GM21529 (cell line): ENCODE data around the gene ANG.
"Not testable (repeated sequence)": the region's sequence is repeated elsewhere in the genome, so short reads cannot be mapped to it uniquely, and the experiment has no call there.

Experiments used
- ATAC-seq: cut with Tn5 transposase; IDR thresholded peaks from one replicate; pipeline ENCODE4 v1.9.1; 2021; ENCODE audit not compliant: unreplicated experiment

ANG gene

DNA sequence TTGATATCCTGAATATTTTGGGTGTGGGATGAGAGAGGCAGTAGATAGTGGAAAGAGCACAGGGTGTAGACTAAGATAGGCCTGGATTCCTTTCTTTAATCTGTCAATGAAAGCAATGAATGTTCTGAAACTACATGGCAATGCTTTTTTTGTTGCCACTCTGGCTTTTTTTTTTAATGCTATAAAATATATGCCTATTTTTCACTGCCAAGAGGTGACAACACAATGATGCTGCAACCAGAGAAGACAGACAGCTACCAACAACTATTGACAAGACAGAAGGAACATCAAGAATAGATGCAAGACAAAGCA, 9.4 kb downstream of the ANG start:
- ATAC-seq, result no peak

DNA sequence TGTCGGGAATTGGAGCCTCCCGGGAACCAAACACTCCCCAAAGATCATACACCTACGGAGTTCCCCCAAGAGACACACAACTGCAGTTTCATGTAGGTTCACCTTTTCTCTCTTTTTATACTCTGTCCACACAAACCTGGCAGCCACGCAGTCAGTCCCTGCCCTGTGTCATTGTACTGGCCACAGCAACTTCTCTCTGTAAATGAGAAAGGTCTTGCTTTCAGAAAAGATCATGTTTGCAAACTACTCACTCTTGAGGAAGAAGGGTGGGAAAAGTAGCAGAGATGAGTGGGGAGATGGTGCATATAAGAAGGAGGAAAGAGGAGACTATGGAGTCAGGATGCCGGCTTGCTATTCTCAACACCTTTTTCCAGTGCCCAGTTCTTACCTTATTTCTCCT, 10.4 kb downstream of the ANG start:
- ATAC-seq, result no peak

DNA sequence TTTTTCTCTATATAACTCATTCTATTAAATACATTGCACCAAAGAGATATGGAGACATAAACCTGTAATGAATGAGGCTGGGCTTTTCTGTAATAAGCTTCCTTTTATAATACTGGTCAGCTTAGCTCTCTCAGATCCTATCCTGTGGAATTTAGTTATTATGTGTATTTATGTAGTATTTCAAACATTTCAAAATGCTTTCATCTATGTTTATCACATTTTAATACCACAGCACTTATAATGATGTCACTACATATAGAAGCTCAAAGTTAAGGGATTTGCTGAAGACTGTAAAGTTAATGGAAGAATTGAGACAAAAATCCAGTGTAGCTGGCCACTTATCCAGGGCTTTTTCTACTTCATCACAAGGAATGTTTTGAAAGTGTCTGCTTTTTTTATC, 11.4 kb downstream of the ANG start:
- ATAC-seq, result no peak

DNA sequence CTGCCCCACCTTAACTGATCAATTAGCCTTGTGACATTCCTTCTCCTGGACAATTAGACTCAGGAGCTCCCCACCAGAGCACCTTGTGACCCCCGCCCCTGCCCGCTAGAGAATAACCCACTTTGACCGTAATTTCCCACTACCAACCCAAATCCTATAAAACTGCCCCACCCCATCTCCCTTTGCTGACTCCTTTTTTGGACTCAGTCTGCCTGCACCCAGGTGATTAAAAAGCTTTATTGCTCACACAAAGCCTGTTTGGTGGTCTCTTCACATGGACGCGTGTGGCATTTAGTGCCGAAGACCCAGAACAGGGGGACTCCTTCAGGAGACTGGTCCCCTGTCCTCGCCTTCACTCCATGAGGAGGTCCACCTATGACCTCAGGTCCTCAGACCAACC, 12.4 kb downstream of the ANG start:
- ATAC-seq, result not testable (repeated sequence)

DNA sequence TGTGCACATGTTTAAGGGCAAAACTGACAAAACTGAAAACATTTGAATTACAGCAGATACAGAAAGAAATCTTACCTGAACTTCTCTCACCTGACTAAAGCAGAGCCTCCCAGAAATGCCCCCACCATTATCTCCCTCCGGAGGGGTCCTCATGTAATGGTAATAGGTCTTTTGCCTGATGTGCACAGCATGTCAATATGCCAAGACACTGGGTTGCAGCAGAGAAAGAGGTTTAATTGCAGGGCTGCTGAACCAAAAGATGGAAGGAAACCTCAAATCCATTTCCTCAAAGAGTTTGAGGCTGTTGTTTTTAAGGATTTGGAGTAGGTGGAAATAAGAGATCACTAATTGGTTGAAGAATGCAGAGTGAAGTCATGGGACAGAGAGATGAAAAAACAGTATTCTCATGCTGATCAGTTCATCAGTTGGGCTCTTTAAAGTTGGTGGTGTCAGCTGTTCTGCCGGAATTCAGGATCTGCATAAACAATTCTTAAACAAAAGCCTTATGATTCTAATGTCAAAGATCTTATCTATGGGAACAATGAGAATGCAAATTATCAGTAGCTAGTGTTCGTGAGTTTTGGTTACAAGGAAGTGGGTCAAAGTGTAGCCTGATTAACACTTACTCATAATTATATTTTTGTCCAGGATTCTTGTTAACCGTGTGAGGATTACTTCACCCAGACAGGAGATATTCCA, 18.2 kb downstream of the ANG start:
- no peak for ATAC-seq

DNA sequence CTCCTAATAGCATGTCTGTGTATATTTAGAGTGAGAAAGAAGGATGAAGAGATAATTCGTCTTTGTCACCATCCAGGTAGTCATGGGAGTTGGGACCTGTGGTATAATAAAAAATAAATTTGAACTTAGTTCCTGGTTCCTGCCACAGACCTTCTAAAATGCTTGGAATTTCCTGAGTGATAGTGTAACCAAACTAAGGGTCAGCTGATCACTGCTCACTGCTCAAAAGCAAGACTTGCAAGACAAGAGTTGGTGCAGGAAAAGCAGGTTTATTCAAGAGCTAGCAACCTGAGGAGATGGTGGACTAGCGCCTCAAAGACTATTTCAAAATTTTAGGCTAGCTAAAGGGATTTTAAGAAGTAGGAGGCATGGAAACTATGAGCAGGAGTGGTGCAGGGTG, 19.1 kb downstream of the ANG start:
- ATAC-seq, result no peak

DNA sequence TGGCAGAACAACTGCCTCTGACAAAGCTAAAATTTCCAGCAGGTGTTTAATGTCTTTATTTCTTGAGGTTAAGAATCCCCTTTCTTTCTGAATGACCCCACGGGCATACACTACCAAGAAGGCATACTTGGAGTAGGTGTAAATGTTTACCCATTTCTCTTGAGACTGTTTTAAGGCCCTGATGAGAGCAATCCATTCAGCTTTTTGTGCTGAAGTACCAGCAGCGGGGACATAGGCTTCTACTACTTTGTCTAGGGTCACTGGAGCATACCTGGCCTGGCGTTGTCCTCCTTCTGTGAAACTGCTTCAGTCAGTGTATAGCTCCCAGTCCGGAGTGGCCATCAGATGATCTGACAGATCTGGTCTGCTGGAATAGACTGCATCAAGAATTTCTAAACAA, 22.7 kb downstream of the ANG start:
- no peak for ATAC-seq

DNA sequence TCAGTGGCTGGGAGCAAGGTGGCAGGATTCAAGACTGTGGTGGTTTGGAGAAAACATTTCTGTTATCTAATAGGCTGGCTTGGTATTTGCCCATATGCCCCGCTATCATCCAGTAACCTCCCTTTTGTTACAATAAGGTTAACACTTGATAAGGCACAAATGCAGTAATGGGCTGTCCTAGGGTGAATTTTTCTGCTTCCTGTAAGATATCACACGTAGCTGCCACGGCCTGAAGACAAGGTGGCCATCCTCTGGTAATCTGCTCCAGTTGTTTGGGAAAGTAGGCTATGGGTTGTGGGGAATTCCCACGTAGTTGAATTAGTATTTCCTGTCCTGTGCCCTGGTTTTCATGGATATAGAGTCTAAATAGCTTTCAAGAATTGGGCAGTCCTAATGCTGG, 23.1 kb downstream of the ANG start:
- no peak for ATAC-seq

DNA sequence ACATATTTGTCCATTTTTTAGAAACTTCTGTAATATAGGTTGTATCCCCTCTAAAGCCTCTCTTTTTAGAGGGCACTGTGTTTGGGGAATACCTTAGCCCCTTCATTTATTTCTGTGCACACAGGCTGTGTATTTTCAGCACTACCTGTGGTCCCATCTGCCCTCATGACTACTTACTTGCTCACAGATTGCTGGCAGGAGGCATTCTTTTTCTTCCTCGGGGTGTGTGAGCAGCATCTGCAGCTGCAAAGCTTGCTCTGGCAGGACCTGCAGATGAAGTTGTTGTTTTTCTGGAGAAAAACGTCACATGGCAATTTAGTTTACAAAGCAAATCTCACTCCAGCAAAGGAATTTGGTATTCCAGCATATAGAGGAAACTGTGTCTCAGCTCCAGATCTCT, 24.3 kb downstream of the ANG start:
- no peak for ATAC-seq

DNA sequence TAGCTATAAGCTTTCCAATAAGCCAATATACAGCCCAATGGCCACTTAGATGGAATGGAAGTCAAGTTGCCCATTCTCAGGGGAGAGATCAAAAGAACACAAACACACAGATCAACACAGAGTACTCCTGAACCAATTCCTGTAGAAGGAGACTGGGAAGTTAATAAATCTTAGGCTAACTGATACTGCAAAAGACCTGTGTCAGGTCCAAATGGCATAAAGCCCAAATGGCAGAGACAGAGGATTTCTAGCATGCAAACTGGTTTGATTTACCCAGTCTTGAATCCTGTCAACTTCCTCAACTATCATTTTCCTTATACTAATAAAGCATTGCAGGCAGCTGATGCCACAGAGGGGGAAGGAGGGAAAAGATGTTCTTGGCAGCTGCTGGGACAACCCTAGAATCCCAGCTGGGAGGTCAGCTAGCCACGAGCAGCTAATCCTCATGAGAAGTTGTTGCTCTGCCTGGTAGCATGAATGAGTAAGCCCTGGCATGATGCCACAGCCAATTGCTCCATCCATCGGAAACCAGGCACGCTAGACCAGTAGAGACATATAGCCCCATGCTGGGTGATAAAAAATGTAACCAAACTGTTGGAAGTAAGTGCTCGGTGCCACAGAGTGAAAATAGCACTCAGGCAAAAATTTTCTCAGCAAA, 26.2 kb downstream of the ANG start:
- ATAC-seq, result no peak

DNA sequence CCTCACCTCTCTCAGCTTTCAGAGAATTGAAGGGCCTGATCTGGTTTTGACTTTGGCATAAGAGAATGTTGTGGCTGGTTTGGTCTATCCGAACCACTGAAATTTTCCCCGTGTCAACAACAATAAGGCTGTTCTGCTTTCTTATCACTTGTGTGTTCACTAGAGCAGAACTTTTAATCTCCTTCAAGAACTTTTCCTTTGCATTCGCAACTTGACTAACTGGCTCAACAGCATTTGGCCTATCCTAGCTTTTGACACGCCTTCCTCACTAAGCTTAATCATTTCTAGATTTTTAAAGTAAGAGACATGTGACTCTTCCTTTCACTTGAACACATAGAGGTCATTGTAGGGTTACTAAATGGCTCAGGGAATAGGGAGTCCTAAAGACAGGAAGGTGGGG, 31.2 kb downstream of the ANG start:
- ATAC-seq, result no peak

DNA sequence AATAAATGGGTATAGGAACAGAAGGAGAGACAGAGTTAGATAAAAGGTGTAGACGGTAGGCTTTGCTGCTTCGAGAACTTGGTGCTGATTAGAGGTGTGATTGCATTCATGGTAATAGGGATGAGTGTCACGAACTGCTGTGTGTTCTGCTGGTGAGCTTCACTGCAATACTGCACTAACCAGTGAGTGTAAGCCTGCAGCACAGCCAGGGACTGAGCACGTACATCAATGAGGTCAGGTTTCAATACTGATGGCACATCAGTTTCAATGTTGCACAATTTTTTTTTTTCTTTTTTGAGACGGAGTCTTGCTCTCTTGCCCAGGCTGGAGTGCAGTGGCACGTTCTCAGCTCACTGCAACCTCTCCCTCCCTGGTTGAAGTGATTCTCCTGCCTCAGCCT, 32.2 kb downstream of the ANG start:
- ATAC-seq, result no peak

DNA sequence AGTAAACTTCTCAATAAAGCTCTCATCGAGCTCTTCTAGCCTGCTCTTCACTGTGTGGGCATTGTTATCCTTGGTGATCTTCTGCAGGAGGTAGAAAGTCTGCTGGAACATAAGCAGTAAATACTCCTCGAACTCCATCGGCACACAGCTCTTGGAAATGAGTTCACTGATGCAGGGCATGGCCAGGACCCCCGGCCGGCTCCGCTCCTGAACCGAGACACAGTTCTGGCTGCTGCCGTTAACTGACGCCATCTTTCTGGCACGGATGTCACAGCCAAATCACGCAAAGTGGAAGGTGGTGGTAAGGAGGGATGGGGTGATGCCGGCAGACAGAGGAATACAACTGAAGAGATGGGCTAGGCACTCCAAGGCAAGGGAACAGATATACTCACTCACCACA, 33.5 kb downstream of the ANG start:
- ATAC-seq, result no peak

DNA sequence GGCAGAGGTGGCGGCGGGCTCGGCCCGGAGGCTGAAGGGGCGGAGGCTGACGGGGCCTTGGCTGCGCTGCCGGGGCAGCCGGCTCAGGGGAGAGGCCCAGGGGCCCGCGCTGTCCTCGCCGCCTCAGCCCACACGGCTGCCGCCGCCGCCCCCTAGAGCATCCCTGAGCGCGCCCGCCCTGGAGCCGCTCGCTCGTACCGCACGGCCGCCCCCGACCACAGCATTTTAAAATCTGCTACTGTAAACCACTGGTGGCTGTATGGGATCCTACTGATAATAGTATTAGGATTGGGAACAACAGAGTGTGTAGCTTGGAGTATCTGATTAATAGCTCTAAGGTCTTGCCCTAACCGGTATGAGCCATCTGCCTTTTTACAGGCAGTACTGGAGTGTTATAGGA, 34.9 kb downstream of the ANG start:
- ATAC-seq, result no peak

DNA sequence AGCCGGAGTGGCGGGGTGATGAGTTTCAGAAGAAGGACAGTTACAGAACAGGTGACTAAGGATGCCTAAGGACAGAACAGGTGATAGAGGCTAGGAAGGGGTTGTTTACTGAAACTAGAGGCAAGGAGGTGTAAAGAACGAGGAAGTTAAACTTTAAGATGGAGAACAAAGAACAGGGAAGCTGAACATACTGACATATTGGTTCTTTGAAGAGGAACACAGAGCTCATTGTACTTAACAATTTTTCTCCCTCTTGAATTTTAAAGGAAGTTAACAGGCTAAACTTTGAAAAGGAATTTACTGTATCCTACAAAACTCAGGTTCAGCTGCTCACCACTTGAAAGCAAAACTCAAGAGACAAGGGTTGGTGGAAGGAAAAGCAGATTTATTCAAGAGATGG, 37.6 kb downstream of the ANG start:
- ATAC-seq, result not testable (repeated sequence)

DNA sequence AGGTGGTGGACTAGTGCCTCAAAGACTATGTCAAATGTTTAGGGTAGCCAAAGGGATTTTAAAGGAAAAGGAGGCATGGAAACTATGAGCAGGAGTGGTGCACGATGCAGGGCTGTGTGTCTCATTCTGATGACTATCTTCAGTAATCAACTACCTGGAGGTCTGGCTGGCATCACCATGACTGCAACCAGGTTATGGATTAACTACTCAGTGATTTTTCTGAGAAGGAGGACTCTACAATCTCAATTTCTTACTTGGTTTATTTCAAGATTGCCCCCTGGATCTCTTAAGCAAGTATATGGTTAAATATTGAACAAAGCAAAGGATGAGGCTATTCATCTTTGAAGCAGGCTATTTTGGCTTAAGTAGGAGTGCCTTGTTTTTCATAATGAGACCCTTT, 38.0 kb downstream of the ANG start:
- ATAC-seq, result no peak

DNA sequence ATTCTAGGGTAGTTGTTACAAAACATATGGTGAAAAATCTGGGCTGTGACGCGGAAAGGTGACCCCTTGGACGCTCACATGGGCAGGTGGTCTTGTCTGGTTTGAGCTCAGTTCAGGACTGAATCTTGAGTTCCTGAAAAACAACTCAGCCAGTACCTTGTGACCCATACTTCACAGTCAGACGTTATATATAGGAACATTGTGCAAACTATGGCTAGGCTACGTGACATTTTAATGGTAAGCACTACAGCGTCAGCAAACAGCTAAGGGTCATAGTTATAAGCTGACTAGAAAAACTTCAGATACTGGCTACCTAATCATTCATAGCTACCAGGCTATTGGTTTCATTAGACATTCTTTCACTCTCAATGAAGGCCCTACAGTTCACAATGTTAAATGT, 42.3 kb downstream of the ANG start:
- ATAC-seq, result no peak

DNA sequence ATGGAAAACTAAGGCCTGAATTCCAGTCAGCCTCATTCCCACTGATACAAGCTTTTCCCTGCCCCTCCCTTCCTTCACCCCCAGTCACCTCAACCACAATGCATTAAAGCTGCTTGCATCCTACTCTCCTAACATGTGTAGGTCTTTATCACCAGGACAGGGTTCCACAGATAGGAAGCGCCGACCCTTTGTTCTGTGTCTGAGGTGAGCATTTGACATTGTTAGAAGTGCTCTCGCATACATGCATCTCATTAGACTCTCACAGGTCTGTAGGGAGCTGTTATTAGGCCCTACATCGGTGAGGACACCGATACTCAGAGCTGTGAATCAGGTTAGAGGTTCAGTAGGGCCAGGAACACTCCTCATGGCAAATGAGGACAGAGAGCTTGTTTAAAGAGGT, 43.9 kb downstream of the ANG start:
- no peak for ATAC-seq

DNA sequence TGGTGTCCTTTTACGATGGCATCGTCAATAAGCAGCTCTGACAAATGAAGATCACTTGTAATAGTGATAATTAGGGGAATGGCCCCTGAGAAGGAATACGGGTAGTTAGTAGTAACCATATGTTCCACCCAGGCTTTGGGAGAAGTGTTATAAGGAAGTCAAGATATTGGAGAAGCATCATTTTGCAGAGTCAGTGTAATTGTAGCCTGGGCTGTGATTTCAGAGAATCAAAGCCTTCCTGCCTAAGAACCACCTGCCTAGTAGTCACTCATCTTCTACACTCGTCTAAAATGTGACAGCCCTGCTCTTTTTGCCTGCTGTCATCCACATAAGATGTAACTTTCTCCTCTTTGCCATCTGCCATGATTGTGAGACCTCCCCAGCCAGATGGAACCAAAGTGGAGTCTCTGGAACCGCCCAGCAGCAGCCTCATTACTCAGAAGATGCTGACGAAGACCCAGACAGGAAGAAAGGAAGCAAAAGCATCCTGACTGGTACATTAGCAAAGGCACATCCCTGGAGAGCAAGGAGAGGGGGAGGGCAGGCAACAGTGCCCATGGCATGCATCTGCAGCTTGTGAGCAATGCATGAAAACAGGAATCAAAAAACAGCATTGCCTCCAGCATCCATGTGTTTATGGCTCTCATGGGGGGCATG, 44.5 kb downstream of the ANG start:
- no peak for ATAC-seq

DNA sequence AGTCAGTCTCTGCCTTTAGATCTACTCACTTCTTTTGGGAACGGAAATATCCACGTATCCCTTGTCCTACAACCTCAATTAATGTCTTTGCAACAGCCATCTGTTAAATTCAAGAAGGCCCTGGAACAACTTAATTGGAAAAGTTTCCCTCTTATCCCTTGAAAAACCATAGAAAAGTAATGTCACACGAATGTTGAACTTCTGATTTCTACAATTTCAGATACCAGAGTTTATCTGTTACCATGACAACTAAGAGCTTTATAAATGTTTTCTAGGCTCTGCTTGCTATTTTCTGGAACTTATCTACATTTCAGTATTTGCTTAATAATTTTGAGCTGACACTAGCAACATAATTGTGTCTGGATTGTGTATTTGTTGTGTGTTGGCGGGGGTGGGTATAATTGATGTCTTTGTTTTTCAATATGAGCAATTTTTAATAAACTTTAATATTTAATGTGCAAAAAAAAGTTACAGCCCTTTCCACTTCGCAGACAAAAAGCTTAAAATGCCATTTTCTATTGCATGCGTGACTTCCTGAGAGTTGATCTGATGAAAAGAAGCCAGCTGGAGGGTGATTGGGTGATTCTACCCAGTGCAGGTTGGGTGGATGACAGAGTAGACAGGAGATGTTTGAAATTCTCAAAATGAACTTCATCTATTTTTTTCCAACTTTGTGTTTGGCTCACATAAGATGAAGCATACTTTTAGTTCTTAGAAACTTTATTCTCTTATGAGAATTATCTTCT, 45.3 kb downstream of the ANG start:
- ATAC-seq, result no peak

DNA sequence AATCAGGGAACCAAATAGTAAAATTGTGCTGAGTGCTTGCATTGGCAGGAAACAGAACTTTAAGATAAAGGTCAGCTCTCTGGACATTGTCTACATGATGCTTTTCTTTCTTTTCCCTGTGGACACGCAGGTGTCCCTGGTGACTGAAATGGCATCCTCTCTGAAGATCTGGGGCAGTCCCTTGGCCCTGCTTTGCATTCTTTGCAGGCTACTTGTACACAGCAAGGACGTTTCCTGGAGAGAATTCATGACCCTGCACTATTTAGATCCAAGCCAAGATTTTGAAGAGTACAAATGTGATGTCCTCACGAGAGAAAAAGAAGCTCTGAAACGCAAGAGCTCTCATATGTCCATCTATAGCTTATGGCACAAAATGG, 45.9 kb downstream of the ANG start:
- no peak for ATAC-seq

DNA sequence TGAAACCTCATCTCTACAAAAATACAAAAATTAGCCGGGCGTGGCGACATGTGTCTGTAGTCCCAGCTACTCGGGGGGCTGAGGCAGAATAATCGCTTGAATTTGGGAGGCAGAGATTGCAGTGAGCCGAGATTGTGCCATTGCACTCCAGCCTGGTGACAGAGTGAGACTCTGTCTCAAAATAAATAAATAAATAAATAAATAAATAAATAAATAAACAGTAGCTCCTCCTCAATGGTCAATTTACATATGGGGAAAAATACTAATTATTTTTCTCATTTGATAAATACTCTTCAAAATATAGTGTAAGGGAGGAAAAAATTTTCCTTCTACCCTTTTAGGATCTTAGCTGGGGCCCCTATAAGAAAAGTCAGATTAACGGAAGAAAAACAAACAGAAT, 49.7 kb downstream of the ANG start:
- ATAC-seq, result not testable (repeated sequence)
